Keratinocyte (primary cell): Measurements from ENCODE around the gene ELL. TPM values are rescaled to one million over a fixed set of nuclear protein-coding genes. Genes with fewer than 3 reads are reported as not detected.

Experiments
- DNase-seq: peaks from one replicate; pipeline ENCODE4 v3.0.0-alpha.2; 2011; ENCODE audit warnings: low read depth, missing footprints, low spot score
- FAIRE-seq: peaks from 2 replicates; lab custom pipeline; 2011; peaks lifted over from hg19 to GRCh38; lab: Jason Lieb, UNC
- H2AFZ ChIP-seq: 2 replicates; pipeline ENCODE4 v1.6.0; 2012; ENCODE audit warnings: low read length, control low read depth, inconsistent platforms; ENCODE audit not compliant: control insufficient read depth
- H3K27ac ChIP-seq: 2 replicates; pipeline ENCODE4 v1.5.1; 2011; ENCODE audit warnings: low read length; ENCODE audit not compliant: control insufficient read depth, insufficient read depth
- H3K27me3 ChIP-seq: 3 replicates; pipeline ENCODE4 v1.6.0; 2011; ENCODE audit warnings: low read length; ENCODE audit not compliant: control insufficient read depth, insufficient read depth; ENCODE audit errors: extremely low read depth
- H3K36me3 ChIP-seq, 2 experiments: 2 replicates in 1 of 2; 3 replicates in 1 of 2; pipeline ENCODE4 v1.5.1; 2011; ENCODE audit warnings: low read length in 2 of 2, mild to moderate bottlenecking in 1 of 2; ENCODE audit not compliant: control insufficient read depth in 2 of 2, insufficient read depth in 2 of 2; ENCODE audit errors: extremely low read depth in 1 of 2
- H3K4me1 ChIP-seq: 3 replicates; pipeline ENCODE4 v1.5.1; 2011; ENCODE audit warnings: low read length; ENCODE audit not compliant: control insufficient read depth, insufficient read depth; ENCODE audit errors: extremely low read depth
- H3K4me2 ChIP-seq: 3 replicates; pipeline ENCODE4 v1.6.0; 2011; ENCODE audit warnings: low read depth, low read length; ENCODE audit not compliant: control insufficient read depth, insufficient read depth; ENCODE audit errors: extremely low read depth
- H3K4me3 ChIP-seq, 3 experiments: fragments of 200-600 bp in 1 of 3; sonication (generic) in 1 of 3; 2 replicates in 2 of 3; 3 replicates in 1 of 3; pipeline ENCODE4 v1.5.1; 2011 to 2016; ENCODE audit warnings: low read length in 3 of 3, mild to moderate bottlenecking in 3 of 3, control low read depth in 2 of 3, inconsistent platforms in 1 of 3, low read depth in 1 of 3, mixed read lengths in 1 of 3, mixed run types in 1 of 3, moderate library complexity in 1 of 3; ENCODE audit not compliant: control insufficient read depth in 2 of 3, insufficient read depth in 2 of 3; ENCODE audit errors: extremely low read depth in 1 of 3
- H3K79me2 ChIP-seq: 2 replicates; pipeline ENCODE4 v1.6.0; 2012; ENCODE audit warnings: low read length; ENCODE audit not compliant: control insufficient read depth, insufficient read depth
- H3K9ac ChIP-seq: 3 replicates; pipeline ENCODE4 v1.6.0; 2011; ENCODE audit warnings: low read length; ENCODE audit not compliant: control insufficient read depth, insufficient read depth; ENCODE audit errors: extremely low read depth
- H3K9me1 ChIP-seq: 3 replicates; pipeline ENCODE4 v1.6.0; 2011; ENCODE audit warnings: low read length; ENCODE audit not compliant: control insufficient read depth, insufficient read depth; ENCODE audit errors: extremely low read depth
- H3K9me3 ChIP-seq: 2 replicates; pipeline ENCODE4 v1.5.1; 2012; ENCODE audit warnings: low read depth, low read length; ENCODE audit not compliant: control insufficient read depth
- H4K20me1 ChIP-seq: 3 replicates; pipeline ENCODE4 v1.6.0; 2011; ENCODE audit warnings: low read length; ENCODE audit not compliant: control insufficient read depth, insufficient read depth; ENCODE audit errors: extremely low read depth
- EZH2 ChIP-seq: IDR thresholded peaks from one replicate; pipeline ENCODE4 v1.6.1; 2012; ENCODE audit warnings: inconsistent platforms, mild to moderate bottlenecking, low read length, moderate library complexity
- dilution Hi-C: fragments of 300-500 bp; cut with MboI; formaldehyde crosslinking; loops from one replicate; pipeline ENCODE4 v1.7.0; 2020; ENCODE audit warnings: low sequenced_read_pairs; ENCODE audit not compliant: extremely low pct_ligation_motif_present
- polyA plus RNA-seq, 5 experiments: library from polyadenylated mRNA; depleted of rRNA in 3 of 5; stranded (reverse) in 3 of 5; stranded (forward) in 1 of 5; unstranded in 1 of 5; fragments of >200 nt; gene quantifications; 1 replicate in 1 of 5; 2 replicates in 3 of 5; 3 replicates in 1 of 5; pipeline versions ENCODE4 v1.2.1 to v1.2.3, GENCODE V29; 2011 to 2012; ENCODE audit warnings: missing spikeins in 2 of 5, low read depth in 1 of 5, low replicate concordance in 1 of 5
- TF ChIP-seq, protein P1 (sequence below), 3 experiments: IDR thresholded peaks in 1 of 3; conservative IDR thresholded peaks in 1 of 3; optimal IDR thresholded peaks in 1 of 3; 2 replicates in 2 of 3; 3 replicates in 1 of 3; pipeline versions ENCODE3 to v1.5.1; 2011; ENCODE audit warnings: low read length in 3 of 3, mild to moderate bottlenecking in 3 of 3, moderate library complexity in 2 of 3, control low read depth in 1 of 3, inconsistent platforms in 1 of 3; ENCODE audit not compliant: insufficient read depth in 2 of 3; ENCODE audit errors: extremely low read depth in 1 of 3

Gene ELL
- polyA plus RNA-seq, 1 donor (not counting 4 experiments of a cell fraction or from before 2014, with no cell fraction given), result 4.4 TPM

DNA sequence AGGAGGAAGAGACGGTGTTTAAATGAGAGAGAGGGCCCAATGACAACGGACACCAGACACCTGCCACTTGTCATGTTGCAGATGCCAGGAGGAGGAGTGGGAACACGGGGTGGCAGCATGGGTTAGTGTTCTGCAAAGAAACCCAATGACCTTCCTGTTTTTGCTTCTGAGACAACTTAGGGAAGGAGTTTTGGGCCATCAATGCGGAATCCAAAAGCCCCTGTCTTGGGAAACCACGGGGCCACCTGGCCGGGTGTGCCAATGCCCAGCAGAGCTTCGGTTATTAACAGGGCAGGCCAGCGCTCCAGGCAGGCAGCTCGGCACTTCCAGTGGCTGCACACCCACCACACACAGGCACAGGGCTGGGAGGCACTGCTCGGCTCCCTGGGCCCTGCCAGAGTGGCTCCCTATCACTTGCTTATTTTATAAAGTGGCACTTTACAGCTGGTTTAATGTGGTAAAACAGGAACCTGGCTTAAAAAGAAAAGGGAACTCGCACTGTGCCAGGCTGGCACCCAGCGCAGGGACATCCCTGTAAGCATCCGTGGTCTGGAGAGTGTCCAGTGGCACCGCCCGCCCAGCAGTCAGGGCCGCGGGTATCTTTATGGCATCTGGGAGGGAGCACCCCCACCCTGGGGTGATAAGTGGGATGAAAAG, 19.1 kb downstream of the ELL start:
- dilution Hi-C loops, result no loop called here
- no peak for FAIRE-seq
- no peak for DNase-seq
- Histone ChIP-seq H3K9me3 (no peaks in the 10 kb centered on the region), H4K20me1 (peaks cover 58% of the 10 kb centered on the region), H3K9ac (no peak overlapping the region), H3K27me3 (no peaks in the 10 kb centered on the region), H3K4me3 (no peak overlapping the region), H3K79me2 (peaks cover 98% of the 10 kb centered on the region), H3K36me3 (peaks cover 3 to 7% of the 10 kb centered on the region in 2 experiments), H3K9me1 (peaks cover 20% of the 10 kb centered on the region), H3K27ac (no peak overlapping the region), H3K4me1 (peaks cover 41% of the 10 kb centered on the region), H3K4me2 (no peak overlapping the region), H2AFZ (no peak overlapping the region)
- TF ChIP-seq, protein P1, sequence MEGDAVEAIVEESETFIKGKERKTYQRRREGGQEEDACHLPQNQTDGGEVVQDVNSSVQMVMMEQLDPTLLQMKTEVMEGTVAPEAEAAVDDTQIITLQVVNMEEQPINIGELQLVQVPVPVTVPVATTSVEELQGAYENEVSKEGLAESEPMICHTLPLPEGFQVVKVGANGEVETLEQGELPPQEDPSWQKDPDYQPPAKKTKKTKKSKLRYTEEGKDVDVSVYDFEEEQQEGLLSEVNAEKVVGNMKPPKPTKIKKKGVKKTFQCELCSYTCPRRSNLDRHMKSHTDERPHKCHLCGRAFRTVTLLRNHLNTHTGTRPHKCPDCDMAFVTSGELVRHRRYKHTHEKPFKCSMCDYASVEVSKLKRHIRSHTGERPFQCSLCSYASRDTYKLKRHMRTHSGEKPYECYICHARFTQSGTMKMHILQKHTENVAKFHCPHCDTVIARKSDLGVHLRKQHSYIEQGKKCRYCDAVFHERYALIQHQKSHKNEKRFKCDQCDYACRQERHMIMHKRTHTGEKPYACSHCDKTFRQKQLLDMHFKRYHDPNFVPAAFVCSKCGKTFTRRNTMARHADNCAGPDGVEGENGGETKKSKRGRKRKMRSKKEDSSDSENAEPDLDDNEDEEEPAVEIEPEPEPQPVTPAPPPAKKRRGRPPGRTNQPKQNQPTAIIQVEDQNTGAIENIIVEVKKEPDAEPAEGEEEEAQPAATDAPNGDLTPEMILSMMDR (optimal IDR thresholded peaks at IDR 0.05 in 1 of 3, IDR thresholded peaks at IDR 0.05 in 1 of 3, conservative IDR thresholded peaks at IDR 0.05 in 1 of 3; ENCODE audit: extremely low read depth in 1 of 3, insufficient read depth in 2 of 3, low read length in 3 of 3), result no peak
- TF ChIP-seq EZH2, result no peak

DNA sequence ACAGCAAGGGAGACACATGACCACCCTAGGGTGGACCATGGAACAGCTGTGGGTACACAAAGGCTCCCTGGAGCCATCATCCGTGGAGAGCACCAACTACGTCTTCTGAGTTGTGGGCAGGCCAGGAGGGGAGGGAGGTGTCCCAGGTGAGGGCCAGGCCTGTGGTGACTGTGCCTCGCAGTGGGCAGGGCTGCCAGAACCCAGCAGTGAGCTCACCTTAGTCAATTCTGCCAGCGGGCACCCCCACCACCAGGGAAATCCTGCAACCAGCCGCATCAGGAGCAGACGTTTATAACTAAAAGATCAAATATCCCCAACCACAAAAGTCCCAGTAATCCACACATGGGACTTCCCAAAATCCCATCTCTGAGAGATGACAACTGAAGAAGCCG, 19.6 kb downstream of the ELL start:
- Histone ChIP-seq H2AFZ (no peak overlapping the region), H3K4me3 (no peak overlapping the region), H3K79me2 (peaks cover 95% of the 10 kb centered on the region), H3K4me1 (peaks cover 40% of the 10 kb centered on the region), H3K9me1 (peaks cover 18% of the 10 kb centered on the region), H3K9me3 (no peaks in the 10 kb centered on the region), H3K36me3 (peaks cover 0 to 7% of the 10 kb centered on the region in 2 experiments), H3K27me3 (no peaks in the 10 kb centered on the region), H3K4me2 (no peak overlapping the region), H3K9ac (no peak overlapping the region), H4K20me1 (peaks cover 58% of the 10 kb centered on the region), H3K27ac (no peak overlapping the region)
- TF ChIP-seq, protein P1 (optimal IDR thresholded peaks at IDR 0.05 in 1 of 3, IDR thresholded peaks at IDR 0.05 in 1 of 3, conservative IDR thresholded peaks at IDR 0.05 in 1 of 3; ENCODE audit: extremely low read depth in 1 of 3, insufficient read depth in 2 of 3, low read length in 3 of 3), result no peak
- TF ChIP-seq EZH2, result no peak
- FAIRE-seq (no peak), DNase-seq (no peak)
- dilution Hi-C loops, result no loop called here
